GM18505 (cell line): Measurements from ENCODE around the gene P4HA2.

Experiments
- ATAC-seq: cut with Tn5 transposase; IDR thresholded peaks from one replicate; pipeline ENCODE4 v1.9.1; 2021; ENCODE audit not compliant: unreplicated experiment
- POLR2A ChIP-seq: IDR thresholded peaks from 4 replicates; pipeline ENCODE4 v1.6.1; 2011; ENCODE audit warnings: borderline replicate concordance; ENCODE audit not compliant: insufficient read depth, insufficient read length; ENCODE audit errors: extremely low read depth

The P4HA2 gene

DNA sequence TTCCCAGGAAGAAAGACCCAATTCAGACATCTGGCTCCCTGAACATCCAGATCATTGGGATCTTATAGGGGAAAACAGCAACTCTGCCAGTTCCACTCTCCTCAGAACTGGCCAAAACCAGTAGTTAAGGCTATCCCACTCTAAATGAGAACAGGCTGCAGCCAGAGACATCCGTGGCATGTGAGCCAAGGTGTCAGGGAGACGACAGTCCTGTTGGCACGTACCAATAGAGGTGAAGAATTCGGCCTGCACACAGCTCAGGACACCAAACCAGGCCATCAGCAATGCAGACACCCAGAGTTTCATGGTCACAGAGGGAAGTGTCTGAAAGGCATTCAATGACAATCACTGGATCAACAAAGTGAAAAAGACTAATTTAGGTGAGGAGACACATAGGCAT is 9.3 kb downstream of the P4HA2 start:
- no peak for TF ChIP-seq POLR2A
- ATAC-seq: no peak

- ATAC-seq: no peak
- TF ChIP-seq POLR2A: no peak
Observed at GRCh38 chr5:132215329-132215728, 12.3 kb downstream of the P4HA2 start.

DNA sequence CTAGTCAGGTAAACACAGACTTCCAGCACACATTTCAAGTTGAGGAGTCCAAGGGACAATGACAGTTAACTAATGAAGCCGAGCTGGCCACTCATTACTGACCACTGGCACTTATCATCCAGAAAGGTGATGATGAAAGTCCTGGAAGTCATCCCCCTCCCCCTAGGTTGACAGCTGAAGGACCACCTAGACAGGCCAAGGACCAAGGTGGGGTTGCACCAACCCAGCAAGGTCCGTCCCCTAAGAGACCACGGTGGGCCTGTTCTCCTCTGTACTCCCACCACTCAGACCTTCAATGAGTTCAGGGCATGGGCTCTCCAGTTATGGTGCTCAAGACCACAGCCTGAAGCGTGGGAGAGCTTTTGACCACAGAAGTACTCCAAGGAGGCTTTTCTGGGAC is 13.2 kb downstream of the P4HA2 start:
- ATAC-seq: no peak
- TF ChIP-seq POLR2A: no peak

DNA sequence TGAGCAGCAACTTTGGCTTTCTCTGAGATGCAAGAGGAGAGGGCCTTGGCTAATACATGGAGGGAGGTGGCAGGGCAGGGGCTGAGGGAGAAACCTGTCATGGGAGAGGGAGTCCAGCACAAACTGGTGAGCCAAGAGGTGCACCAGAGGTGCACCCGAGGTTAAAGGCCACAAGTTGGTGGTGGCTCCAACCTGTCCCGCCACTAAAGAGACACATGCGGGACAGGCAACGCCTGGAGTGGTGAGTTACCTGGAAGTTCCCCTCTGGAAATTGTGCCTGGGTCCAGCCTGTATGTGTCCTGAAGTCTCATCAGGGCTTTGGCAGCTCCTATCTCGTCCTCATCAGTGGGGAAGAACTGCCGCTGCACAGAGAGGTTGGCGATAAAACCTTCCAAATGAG is 14.0 kb downstream of the P4HA2 start:
- TF ChIP-seq POLR2A: no peak
- no peak for ATAC-seq

DNA sequence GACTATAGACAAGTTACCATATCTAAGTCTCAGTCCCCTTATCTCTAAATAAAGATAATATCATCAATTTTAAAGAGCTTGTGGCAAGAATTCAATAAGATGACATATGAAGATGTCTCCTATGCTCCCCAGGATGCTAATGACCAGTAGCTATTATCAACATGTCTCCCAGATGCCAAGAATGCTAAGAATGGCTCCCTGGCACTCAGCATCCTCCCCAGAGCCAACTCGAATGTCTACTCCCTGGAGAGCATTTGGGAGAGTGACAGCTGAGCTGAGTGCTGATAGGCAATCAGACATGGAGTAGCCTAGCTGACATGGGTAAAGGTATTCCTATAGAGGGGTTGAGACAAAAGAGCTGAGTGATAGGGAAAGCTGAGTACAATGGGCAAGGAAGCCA is 15.9 kb downstream of the P4HA2 start:
- no peak for ATAC-seq
- no peak for TF ChIP-seq POLR2A

GRCh38 chr5:132210944-132211343 is 16.7 kb downstream of the P4HA2 start:
- TF ChIP-seq POLR2A: no peak
- no peak for ATAC-seq

GRCh38 chr5:132209901-132210545 is 17.6 kb downstream of the P4HA2 start:
- no peak for ATAC-seq
- no peak for TF ChIP-seq POLR2A

- ATAC-seq: no peak
- no peak for TF ChIP-seq POLR2A
Observed at GRCh38 chr5:132209131-132209530, 18.5 kb downstream of the P4HA2 start.

DNA sequence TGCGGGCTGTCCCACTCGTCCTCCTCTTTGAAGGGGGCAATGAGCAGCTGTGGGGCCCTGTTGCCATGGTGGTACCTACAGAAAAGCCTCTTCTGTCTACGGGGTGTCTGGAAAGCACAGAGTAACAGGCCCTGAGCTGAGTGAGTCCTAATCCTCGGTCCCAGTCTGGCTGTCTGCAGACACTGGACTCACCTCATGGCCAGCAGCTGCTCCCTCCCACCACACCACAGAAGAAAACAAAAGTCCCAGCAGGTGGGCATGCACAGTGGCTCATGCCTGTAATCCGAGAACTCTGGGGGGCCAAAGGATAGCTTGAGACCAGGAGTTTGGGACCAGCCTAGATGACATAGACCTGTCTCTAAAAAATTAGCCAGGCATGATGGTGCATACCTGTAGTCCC is 19.9 kb downstream of the P4HA2 start:
- ATAC-seq: no peak
- no peak for TF ChIP-seq POLR2A

GRCh38 chr5:132206782-132207181 is 20.9 kb downstream of the P4HA2 start:
- no peak for ATAC-seq
- no peak for TF ChIP-seq POLR2A

DNA sequence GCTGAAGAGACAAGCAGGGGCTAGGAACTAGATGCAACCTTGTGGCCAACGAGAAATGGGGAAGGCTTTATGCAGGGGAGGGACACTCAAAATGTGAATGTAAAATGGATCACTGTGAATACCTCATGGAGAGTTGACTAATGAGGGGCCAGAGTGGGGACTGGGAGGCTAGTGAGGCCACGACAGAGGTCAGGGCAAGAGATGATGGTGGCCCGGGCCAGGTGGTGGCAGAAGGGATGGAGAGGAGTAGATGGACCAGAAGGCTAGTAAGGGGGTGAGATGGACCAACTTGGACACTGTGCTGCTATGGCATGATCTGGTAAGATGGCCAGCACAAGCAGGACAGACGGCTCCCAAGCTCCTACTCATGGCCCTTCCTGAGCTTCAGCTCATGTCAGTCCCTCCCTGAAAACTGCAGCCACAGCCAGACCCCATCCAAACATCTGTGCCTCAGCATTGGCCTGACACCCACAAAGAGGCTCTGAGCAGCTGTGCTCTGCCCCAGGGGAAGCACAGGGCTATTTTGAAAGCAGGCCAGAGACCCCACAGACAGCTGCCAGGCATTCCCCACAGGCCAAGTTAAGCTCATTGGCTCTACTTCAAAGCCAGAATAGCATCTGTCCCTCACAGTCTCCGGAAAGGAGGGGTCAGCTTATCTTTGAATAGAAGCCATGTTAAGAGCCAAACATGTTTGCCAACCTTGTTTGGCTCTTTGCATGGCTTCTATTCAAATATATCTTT is 22.1 kb downstream of the P4HA2 start:
- TF ChIP-seq POLR2A: no peak

GRCh38 chr5:132204371-132205135 is 23.1 kb downstream of the P4HA2 start:
- ATAC-seq: no peak

More for the DNA sequence above, 22.1 kb downstream of the P4HA2 start:
- ATAC-seq: no peak

GRCh38 chr5:132203916-132204315 is 23.7 kb downstream of the P4HA2 start:
- no peak for TF ChIP-seq POLR2A
- no peak for ATAC-seq

More at GRCh38 chr5:132204371-132205135, 23.1 kb downstream of the P4HA2 start:
- TF ChIP-seq POLR2A: no peak

GRCh38 chr5:132203464-132203818 is 24.2 kb downstream of the P4HA2 start:
- TF ChIP-seq POLR2A: no peak
- ATAC-seq: no peak
